ENCODE results near the gene NLRP1. TPM values are rescaled to one million over a fixed set of nuclear protein-coding genes. Genes with fewer than 3 reads are reported as not detected.
A peak's percentile ranks its signal among the peaks of the same experiment; 100 is the strongest.

Gene NLRP1
- total and polyA plus RNA-seq, 2 experiments from 2014 or later, result 102 to 103 TPM

GRCh38 chr17:5492970-5493369 is 91.3 kb downstream of the NLRP1 start:
- TF ChIP-seq, protein P1, sequence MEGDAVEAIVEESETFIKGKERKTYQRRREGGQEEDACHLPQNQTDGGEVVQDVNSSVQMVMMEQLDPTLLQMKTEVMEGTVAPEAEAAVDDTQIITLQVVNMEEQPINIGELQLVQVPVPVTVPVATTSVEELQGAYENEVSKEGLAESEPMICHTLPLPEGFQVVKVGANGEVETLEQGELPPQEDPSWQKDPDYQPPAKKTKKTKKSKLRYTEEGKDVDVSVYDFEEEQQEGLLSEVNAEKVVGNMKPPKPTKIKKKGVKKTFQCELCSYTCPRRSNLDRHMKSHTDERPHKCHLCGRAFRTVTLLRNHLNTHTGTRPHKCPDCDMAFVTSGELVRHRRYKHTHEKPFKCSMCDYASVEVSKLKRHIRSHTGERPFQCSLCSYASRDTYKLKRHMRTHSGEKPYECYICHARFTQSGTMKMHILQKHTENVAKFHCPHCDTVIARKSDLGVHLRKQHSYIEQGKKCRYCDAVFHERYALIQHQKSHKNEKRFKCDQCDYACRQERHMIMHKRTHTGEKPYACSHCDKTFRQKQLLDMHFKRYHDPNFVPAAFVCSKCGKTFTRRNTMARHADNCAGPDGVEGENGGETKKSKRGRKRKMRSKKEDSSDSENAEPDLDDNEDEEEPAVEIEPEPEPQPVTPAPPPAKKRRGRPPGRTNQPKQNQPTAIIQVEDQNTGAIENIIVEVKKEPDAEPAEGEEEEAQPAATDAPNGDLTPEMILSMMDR (IDR thresholded peaks at IDR 0.05; ENCODE audit: low read depth, low read length), result no peak
- Histone ChIP-seq H3K27me3 (peaks cover 24% of the 10 kb centered on the region), H3K27ac (no peak overlapping the region), H3K4me1 (ENCODE audit: low read depth) (no peaks in the 10 kb centered on the region), H3K9me3 (ENCODE audit: low read depth) (no peaks in the 10 kb centered on the region), H3K36me3 (peaks cover 17% of the 10 kb centered on the region), H3K4me3 (no peak overlapping the region)
- DNase-seq (ENCODE audit: low read depth in 1 of 2, low spot score in 1 of 2), result no peak

DNA sequence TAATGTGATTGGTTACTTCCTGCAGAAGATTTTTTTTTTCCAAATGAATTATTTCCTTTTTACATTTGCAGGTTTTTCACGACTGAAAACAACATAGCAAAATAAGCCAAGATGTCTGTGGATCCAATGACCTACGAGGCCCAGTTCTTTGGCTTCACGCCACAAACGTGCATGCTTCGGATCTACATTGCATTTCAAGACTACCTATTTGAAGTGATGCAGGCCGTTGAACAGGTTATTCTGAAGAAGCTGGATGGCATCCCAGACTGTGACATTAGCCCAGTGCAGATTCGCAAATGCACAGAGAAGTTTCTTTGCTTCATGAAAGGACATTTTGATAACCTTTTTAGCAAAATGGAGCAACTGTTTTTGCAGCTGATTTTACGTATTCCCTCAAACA is 95.6 kb downstream of the NLRP1 start:
- no peak for DNase-seq (ENCODE audit: low read depth in 1 of 2, low spot score in 1 of 2)
- TF ChIP-seq, protein P1 (IDR thresholded peaks at IDR 0.05; ENCODE audit: low read depth, low read length), result no peak
- H3K4me1 ChIP-seq (ENCODE audit: low read depth), result peaks cover 8% of the 10 kb centered on the region

GRCh38 chr17:5486206-5487124 is 97.8 kb downstream of the NLRP1 start, which contains the start of gene MIS12:
TSS of gene MIS12 (plus strand) at chr17:5486566. CDS start at chr17:5488863, 2,297 bp downstream.
- no peaks in the 10 kb centered on the region for H3K27me3 ChIP-seq
- DNase-seq (ENCODE audit: low read depth in 1 of 2, low spot score in 1 of 2), result peak; percentile 98 to 99
- no peaks in the 10 kb centered on the region for H3K9me3 ChIP-seq (ENCODE audit: low read depth)
- peak within 1 kb of the TSS; percentile 85 for H3K4me3 ChIP-seq
- peaks cover 8% of the 10 kb centered on the region for H3K4me1 ChIP-seq (ENCODE audit: low read depth)
- TF ChIP-seq, protein P1 (IDR thresholded peaks at IDR 0.05; ENCODE audit: low read depth, low read length), result no peak
- H3K36me3 ChIP-seq, result peaks cover 26% of the 10 kb centered on the region
- peak within 1 kb of the TSS; percentile 100 for H3K27ac ChIP-seq

More for the DNA sequence above, 95.6 kb downstream of the NLRP1 start:
- no peak overlapping the region for H3K4me3 ChIP-seq
- no peak overlapping the region for H3K27ac ChIP-seq
- no peaks in the 10 kb centered on the region for H3K27me3 ChIP-seq
- peaks cover 23% of the 10 kb centered on the region for H3K36me3 ChIP-seq
- no peaks in the 10 kb centered on the region for H3K9me3 ChIP-seq (ENCODE audit: low read depth)

GRCh38 chr17:5485270-5486205 is 98.8 kb downstream of the NLRP1 start, which contains the start of gene DERL2:
TSS of gene DERL2 (minus strand) at chr17:5486178. CDS start at chr17:5486161, 17 bp downstream.
- Histone ChIP-seq H3K9me3 (ENCODE audit: low read depth) (no peaks in the 10 kb centered on the region), H3K4me1 (ENCODE audit: low read depth) (peaks cover 8% of the 10 kb centered on the region), H3K36me3 (peaks cover 30% of the 10 kb centered on the region), H3K27me3 (no peaks in the 10 kb centered on the region), H3K27ac (peak within 1 kb of the TSS; percentile 100), H3K4me3 (peak within 1 kb of the TSS; percentile 85)
- TF ChIP-seq, protein P1 (IDR thresholded peaks at IDR 0.05; ENCODE audit: low read depth, low read length), result no peak
- DNase-seq (ENCODE audit: low read depth in 1 of 2, low spot score in 1 of 2), result peak in 1 of 2 donors; percentile 41

DNA sequence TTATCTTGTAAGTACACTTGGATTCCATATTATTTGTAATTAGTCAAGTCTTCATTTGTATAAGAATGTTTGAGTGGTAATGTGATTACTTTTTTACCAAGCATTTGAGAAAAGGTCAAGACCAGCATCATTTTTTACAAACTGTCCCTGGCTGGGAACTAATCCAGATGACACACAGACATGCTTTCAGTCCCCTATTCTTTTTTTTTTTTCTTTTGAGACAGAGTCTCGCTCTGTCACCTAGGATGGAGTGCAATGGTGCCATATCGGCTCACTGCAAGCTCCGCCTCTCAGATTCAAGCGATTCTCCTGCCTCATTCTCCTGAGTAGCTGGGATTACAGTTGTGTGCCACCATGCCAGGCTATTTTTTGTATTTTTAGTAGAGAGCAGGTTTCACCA is 102.9 kb downstream of the NLRP1 start:
- H3K9me3 ChIP-seq (ENCODE audit: low read depth), result no peaks in the 10 kb centered on the region
- no peaks in the 10 kb centered on the region for H3K27me3 ChIP-seq
- H3K36me3 ChIP-seq, result peaks cover 46% of the 10 kb centered on the region
- no peak for DNase-seq (ENCODE audit: low read depth in 1 of 2, low spot score in 1 of 2)
- TF ChIP-seq, protein P1 (IDR thresholded peaks at IDR 0.05; ENCODE audit: low read depth, low read length), result no peak
- no peak overlapping the region for H3K27ac ChIP-seq
- H3K4me1 ChIP-seq (ENCODE audit: low read depth), result no peaks in the 10 kb centered on the region
- no peak overlapping the region for H3K4me3 ChIP-seq
